ENCODE data around the gene EGLN1.

The EGLN1 gene

DNA sequence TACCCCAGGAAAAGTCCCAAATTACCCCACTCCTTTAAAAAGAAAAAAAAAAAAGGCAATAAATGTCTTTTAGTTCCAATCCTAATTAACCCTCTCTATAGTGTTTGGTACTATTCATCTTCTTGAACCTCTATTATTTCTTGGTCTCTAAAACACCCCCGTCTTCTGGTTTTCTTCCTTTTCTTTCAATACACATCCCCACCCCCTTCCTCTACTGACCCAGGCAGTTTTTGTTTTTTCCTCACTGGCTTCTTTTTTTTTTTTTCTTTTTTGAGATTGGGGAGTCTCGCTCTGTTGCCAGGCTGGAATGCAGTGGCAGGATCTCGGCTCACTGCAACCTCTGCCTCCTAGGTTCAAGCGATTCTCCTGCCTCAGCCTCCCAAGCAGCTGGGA is 26.1 kb downstream of the EGLN1 start:
- no peak for DNase-seq

- DNase-seq: no peak
Measured at GRCh38 chr1:231395076-231395997, 26.8 kb downstream of the EGLN1 start.

GRCh38 chr1:231393668-231394067 is 28.4 kb downstream of the EGLN1 start:
- no peak for DNase-seq

GRCh38 chr1:231392389-231393131 is 29.5 kb downstream of the EGLN1 start:
- no peak for DNase-seq

- no peak for DNase-seq
Measured at GRCh38 chr1:231390071-231390470, 32.0 kb downstream of the EGLN1 start.

DNA sequence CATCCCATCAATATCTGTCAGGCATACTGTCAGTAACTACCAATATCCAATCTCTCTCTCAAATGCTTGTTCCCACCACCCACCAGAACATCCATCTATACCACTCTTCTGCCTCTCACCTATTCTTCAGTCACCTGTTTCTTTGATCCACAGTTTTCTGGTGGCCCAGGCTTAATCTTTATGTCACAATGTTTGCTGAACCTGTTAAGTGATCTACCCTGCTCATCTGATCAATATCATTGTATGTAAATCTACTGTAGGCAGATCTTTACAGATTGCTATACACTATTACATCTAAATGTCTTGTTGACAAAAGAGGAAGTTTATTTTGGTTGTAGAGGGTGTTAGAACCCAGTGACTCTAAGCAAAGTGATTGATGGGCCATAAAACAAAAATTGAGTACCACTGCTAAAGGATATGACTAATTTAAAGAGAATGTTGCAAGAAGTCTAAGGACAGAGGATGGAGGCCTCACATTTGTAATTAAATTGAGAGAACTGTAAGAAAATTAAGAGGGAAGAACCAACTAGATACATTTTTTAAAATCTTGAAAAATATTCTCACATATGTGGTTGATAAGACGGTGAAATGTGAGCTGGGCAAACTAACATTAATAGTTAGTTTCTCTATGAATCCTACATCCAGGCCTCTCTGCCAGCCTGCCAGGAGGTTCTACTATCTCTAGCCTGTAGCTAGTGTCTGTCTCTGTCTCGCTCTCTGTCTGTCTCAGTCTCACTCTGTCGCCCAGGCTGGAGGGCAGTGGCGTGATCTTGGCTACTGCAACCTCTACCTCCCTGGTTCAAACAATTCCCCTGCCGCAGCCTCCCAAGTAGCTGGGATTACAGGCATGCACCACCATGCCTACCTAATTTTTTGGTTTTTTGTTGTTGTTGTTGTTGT is 34.1 kb downstream of the EGLN1 start:
- DNase-seq: no peak

GRCh38 chr1:231386466-231386865 is 35.6 kb downstream of the EGLN1 start:
- no peak for DNase-seq

DNA sequence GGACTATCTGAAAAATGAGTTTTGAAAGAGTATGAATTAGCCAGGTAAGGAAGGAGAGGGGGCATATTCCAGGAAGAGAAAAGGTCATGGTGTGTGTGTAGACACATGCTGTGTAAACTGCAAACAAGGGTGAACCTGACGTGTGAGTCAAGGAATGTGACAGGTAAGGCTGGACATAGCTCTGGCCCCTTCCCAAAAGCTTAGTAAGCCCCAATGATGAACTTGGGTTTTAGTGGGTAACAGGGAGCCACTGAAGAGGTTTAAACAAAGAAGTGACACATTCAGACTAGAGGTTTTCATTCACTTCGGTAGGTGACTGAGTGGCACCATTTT is 36.7 kb downstream of the EGLN1 start:
- no peak for DNase-seq

- DNase-seq: no peak
Measured at GRCh38 chr1:231384696-231385415, 37.2 kb downstream of the EGLN1 start.

DNA sequence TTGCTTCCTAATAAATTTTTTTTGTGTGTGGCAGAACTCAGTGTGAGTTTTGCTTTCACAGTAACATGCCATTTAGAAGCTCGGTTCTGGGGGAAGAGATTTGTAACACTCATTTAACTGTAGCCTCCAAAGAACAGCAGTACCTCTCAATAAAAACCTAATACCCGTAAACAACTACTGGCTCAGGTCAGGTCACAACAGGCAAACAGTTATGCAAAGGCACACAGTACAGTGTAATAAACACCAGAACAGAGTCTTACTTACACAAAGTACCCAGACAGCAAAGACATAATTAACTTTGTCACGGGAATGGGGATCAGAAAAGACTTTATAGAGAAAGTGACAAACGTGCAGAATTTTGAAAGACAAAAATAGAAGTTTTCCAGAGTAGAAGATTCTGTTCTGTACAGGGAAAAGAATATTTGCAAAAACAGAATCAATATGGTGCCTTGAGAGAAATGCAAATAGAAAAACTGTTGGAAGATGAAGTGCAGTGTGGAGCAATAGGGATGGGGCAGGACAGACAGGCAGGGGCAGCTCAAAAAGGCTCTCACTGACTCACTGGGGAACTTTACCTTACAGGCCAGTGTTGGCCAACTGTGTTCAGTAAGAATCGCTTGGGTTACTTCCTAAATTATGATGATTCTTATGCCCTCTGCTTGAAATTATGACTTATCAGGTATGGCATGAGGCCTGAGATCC is 38.8 kb downstream of the EGLN1 start:
- no peak for DNase-seq

DNA sequence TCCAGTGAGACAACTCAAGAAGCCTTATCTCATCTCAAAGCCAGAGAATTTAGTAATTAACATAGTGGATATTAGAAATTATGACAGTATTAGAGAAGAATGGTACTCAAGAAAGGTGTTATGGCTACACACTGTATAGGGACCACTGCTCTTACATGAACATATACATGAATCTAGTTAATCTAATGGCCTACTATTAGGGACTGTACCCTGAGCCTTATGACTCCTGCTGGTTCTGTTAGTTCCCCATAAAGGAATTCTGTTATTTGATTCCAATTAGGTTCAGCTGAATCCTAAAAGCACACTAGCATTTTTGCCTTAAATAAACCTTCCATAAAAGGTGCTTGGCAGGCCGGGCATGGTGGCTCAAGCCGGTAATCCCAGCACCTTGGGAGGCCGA is 39.7 kb downstream of the EGLN1 start:
- DNase-seq: no peak

- no peak for DNase-seq
Measured at GRCh38 chr1:231381729-231382128, 40.4 kb downstream of the EGLN1 start.

DNA sequence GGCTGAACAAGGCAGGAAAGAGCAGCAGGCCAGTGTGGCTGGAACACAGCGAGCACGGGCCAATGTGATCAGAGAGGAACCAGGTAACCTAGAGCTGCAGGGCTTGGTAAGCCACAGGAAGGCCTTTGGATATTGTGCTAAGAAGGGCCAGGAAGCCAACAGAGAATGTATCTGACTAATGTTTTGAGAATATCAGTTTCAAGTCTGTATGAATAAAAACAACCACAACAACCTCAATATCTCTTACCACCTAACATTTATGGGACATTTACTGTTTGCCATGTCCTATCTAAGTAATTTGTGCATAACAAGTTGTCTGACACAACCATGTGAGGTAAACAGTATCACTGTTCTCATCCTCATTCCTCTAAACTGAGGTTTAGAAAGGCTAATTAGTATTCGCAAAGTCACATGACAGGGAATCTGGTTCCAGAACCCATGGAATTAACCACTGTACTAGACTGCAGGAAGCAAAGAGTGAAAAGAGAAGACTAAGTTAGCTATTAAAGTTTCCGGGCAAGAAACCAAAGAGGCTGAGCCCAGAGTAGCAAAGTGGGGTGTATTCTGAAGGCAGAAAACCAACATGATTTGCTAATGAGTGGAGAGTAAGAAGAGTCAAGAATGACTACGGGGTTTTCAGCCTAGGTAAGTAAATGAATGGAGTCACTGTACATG is 45.1 kb downstream of the EGLN1 start:
- no peak for DNase-seq

- DNase-seq: no peak
Measured at GRCh38 chr1:231376101-231376500, 46.0 kb downstream of the EGLN1 start.

DNA sequence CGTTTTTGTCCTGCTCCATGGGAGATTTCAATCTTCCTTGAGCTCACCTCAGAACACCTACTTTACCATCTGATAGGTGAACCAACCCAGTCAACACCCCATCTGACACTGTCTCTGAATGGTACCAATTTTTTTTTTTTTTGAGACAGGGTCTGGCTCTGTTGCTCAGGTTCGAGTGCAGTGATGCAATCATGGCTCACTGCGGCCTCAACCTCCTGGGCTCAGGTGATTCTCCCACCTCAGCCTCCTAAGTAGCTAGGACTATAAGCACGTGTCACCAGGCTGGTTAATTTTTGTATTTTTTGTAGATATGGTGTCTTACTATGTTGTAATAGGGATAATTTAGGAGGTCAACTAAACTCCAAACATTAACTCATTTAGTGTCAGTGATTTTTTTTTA is 47.7 kb downstream of the EGLN1 start:
- no peak for DNase-seq

GRCh38 chr1:231372501-231372900 is 49.6 kb downstream of the EGLN1 start:
- no peak for DNase-seq

- DNase-seq: no peak
Measured at GRCh38 chr1:231369282-231369681, 52.8 kb downstream of the EGLN1 start.

DNA sequence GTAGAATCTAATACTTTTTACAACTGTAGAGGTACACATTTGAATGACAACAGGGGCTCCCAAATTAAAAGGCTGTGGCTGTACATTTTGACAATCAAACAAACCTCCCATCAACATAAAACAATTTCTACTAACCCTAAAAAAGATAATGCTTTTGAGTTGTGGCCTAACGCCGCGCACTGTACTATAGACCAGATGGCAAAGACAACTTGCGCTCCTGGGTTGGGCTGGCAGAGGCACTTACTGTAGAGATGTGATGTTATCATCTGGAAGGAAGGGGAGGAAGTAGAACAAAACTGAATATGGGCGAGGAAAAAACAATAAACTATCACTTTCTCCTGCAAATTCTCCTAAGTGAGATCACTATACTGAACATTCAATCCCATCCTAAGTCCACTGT is 57.9 kb downstream of the EGLN1 start:
- DNase-seq: no peak

DNA sequence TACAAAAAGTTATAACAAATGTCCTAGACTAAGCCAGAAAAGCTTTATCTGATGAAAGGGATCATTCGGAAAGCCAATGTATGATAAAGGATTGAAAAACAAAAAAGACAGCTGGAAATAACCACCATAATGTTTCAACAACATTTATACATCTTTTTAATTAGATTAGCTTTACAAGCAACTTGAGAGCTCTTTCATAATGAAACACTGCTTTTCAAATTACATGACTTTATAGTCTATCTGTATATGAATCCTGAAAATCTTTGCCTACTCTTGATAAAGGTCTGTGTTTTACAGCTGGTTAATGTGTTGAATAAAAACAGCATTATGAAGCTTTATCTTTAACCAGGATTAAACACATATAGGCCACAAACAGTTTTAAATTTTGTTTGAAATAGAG is 58.5 kb downstream of the EGLN1 start:
- no peak for DNase-seq

DNA sequence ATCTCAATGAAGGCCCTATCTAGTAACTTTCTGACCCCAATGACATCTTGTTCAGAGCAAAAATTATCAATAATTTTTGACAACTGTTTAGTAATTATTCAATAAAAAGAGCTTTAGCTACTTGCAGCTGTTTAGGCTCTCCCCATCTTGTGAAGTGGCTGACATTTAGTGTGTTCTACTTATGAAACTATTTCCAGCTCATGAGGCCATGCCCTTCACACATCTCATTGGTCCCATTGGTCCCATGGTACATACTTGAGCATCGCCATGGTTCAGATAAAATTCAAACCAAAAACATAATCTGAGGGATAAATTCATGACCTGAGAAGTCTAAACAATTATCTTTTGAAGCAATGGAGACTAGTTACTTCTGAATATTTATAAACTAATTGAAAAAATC is 59.8 kb downstream of the EGLN1 start:
- no peak for DNase-seq

DNA sequence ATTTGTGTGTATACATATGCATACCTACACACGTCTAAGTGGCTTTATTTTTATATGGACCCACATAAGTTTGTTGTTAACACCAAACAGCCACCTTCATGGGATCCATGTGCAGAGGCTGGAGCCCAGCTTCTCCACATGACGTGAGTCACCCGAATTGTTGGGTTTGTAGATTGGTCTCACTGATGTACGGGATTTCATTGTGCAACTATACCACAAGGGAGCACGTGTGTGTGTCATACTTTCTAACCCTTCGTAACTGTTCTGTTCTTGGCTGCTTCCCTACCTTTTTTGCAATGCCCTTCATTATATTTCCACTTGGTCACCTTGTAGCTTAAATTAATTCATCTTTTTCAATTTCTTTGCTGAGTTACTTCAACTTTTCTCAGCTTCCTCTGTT is 63.0 kb downstream of the EGLN1 start:
- DNase-seq: no peak

Measured in NCI-H2029 treated with DMSO at 0.1 percent for 48 hours (cell line).